ENCODE data around the gene HNMT. TPM values are rescaled to one million over a fixed set of nuclear protein-coding genes. Genes with fewer than 3 reads are reported as not detected.
A peak's percentile ranks its signal among the peaks of the same experiment; 100 is the strongest.

The HNMT gene
- total and polyA plus RNA-seq, 2 of the 13 experiments (the other 11 are each of a cell fraction or from before 2014, with no cell fraction given) = 279 to 309 TPM

DNA sequence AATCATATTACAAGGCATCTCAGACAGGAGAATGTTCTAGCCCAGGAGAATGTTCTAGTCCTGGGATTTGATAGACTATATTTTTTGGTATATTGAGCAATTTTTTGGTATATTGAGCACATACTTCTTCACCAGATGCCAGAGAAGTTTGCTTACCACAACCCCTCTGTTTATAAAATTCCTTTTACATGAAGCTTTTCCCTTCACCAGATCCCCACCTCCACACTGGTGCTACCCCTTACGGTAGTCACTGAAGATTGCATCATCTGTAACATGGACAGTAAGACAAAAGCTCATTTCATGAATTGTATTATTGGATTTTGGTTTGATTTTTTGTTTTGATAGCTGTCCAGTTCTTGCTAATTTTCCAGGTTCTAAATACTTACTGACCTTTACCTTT is 7.2 kb upstream of the HNMT start (continued):
- TF ChIP-seq, protein P1, sequence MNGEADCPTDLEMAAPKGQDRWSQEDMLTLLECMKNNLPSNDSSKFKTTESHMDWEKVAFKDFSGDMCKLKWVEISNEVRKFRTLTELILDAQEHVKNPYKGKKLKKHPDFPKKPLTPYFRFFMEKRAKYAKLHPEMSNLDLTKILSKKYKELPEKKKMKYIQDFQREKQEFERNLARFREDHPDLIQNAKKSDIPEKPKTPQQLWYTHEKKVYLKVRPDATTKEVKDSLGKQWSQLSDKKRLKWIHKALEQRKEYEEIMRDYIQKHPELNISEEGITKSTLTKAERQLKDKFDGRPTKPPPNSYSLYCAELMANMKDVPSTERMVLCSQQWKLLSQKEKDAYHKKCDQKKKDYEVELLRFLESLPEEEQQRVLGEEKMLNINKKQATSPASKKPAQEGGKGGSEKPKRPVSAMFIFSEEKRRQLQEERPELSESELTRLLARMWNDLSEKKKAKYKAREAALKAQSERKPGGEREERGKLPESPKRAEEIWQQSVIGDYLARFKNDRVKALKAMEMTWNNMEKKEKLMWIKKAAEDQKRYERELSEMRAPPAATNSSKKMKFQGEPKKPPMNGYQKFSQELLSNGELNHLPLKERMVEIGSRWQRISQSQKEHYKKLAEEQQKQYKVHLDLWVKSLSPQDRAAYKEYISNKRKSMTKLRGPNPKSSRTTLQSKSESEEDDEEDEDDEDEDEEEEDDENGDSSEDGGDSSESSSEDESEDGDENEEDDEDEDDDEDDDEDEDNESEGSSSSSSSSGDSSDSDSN (CRISPR knock-in tag; IDR thresholded peaks at IDR 0.05) = no peak
- TF ChIP-seq ZNF644 (CRISPR knock-in tag; IDR thresholded peaks at IDR 0.05; ENCODE audit: low read depth) = peak; percentile 92
- TF ChIP-seq, protein P2, sequence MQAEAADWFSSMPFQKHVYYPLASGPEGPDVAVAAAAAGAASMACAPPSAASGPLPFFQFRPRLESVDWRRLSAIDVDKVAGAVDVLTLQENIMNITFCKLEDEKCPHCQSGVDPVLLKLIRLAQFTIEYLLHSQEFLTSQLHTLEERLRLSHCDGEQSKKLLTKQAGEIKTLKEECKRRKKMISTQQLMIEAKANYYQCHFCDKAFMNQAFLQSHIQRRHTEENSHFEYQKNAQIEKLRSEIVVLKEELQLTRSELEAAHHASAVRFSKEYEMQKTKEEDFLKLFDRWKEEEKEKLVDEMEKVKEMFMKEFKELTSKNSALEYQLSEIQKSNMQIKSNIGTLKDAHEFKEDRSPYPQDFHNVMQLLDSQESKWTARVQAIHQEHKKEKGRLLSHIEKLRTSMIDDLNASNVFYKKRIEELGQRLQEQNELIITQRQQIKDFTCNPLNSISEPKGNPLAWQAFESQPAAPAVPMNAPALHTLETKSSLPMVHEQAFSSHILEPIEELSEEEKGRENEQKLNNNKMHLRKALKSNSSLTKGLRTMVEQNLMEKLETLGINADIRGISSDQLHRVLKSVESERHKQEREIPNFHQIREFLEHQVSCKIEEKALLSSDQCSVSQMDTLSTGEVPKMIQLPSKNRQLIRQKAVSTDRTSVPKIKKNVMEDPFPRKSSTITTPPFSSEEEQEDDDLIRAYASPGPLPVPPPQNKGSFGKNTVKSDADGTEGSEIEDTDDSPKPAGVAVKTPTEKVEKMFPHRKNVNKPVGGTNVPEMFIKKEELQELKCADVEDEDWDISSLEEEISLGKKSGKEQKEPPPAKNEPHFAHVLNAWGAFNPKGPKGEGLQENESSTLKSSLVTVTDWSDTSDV (CRISPR knock-in tag; IDR thresholded peaks at IDR 0.05) = no peak
- no peak for TF ChIP-seq SETDB1 (CRISPR knock-in tag; IDR thresholded peaks at IDR 0.05; ENCODE audit: borderline replicate concordance)
- no peak for TF ChIP-seq ZNF607 (CRISPR knock-in tag; IDR thresholded peaks at IDR 0.05; ENCODE audit: borderline replicate concordance)
- TF ChIP-seq ZNF780A (CRISPR knock-in tag; IDR thresholded peaks at IDR 0.05) = no peak
- no peak for TF ChIP-seq AGO1 (IDR thresholded peaks at IDR 0.05; ENCODE audit: low read depth, low read length, poor library complexity, severe bottlenecking)
- no peak for TF ChIP-seq SRSF9 (IDR thresholded peaks at IDR 0.05; ENCODE audit: borderline replicate concordance, insufficient read depth, low read depth, low read length, poor library complexity, severe bottlenecking)
- no peak for TF ChIP-seq FOXJ3 (CRISPR knock-in tag; IDR thresholded peaks at IDR 0.05; ENCODE audit: borderline replicate concordance)
- TF ChIP-seq TEF (CRISPR knock-in tag; IDR thresholded peaks at IDR 0.05) = no peak
- no peak for TF ChIP-seq ZNF878 (CRISPR knock-in tag; IDR thresholded peaks at IDR 0.05)
- TF ChIP-seq RFX5 (IDR thresholded peaks at IDR 0.05; ENCODE audit: low read depth, low read length) = no peak
- TF ChIP-seq ZNF24 (IDR thresholded peaks at IDR 0.05) = no peak
- no peak for TF ChIP-seq HHEX (CRISPR knock-in tag; IDR thresholded peaks at IDR 0.05)
- no peak for TF ChIP-seq EEA1 (CRISPR knock-in tag; IDR thresholded peaks at IDR 0.05; ENCODE audit: borderline replicate concordance)
- no peak for TF ChIP-seq TBX2 (CRISPR knock-in tag; IDR thresholded peaks at IDR 0.05; ENCODE audit: borderline replicate concordance)
- 0 out of 2 replicates have a peak, but pooled peaks have one; percentile 25 for TF ChIP-seq NFKBIZ (CRISPR knock-in tag; IDR thresholded peaks at IDR 0.05)
- no peak for TF ChIP-seq NFE2L2 (IDR thresholded peaks at IDR 0.05; ENCODE audit: low read length)
- no peak for TF ChIP-seq ZNF777 (CRISPR knock-in tag; IDR thresholded peaks at IDR 0.05)
- TF ChIP-seq, protein P3, sequence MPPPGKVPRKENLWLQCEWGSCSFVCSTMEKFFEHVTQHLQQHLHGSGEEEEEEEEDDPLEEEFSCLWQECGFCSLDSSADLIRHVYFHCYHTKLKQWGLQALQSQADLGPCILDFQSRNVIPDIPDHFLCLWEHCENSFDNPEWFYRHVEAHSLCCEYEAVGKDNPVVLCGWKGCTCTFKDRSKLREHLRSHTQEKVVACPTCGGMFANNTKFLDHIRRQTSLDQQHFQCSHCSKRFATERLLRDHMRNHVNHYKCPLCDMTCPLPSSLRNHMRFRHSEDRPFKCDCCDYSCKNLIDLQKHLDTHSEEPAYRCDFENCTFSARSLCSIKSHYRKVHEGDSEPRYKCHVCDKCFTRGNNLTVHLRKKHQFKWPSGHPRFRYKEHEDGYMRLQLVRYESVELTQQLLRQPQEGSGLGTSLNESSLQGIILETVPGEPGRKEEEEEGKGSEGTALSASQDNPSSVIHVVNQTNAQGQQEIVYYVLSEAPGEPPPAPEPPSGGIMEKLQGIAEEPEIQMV (CRISPR knock-in tag; IDR thresholded peaks at IDR 0.05; ENCODE audit: low read depth) = no peak
- no peak for TF ChIP-seq PHF5A (CRISPR knock-in tag; IDR thresholded peaks at IDR 0.05; ENCODE audit: low read depth, unreplicated experiment)
- TF ChIP-seq SUZ12 (IDR thresholded peaks at IDR 0.05; ENCODE audit: low read depth, low read length) = no peak
- no peak for TF ChIP-seq ZC3H13 (CRISPR knock-in tag; IDR thresholded peaks at IDR 0.05)
- TF ChIP-seq ZNF678 (CRISPR knock-in tag; IDR thresholded peaks at IDR 0.05) = no peak
- TF ChIP-seq GFI1 (CRISPR knock-in tag; IDR thresholded peaks at IDR 0.05; ENCODE audit: borderline replicate concordance) = no peak
- no peak for TF ChIP-seq NBN (conservative IDR thresholded peaks at IDR 0.05)

Measured in HepG2 (cell line).